Activated naive CD8-positive, alpha-beta T cell treated with anti-CD3 and anti-CD28 coated beads, Interleukin-2, amount 50 U/mL, for 24 hours (primary cell): ENCODE measurements around the gene CDC42BPB.
"Not testable (repeated sequence)": the region's sequence is repeated elsewhere in the genome, so short reads cannot be mapped to it uniquely, and the experiment has no call there.

ENCODE experiments used
- ATAC-seq: fragments of 150-1000 bp; cut with Tn5 transposase; one replicate; pipeline ENCODE4 v1.10.0; 2021
- DNase-seq: peaks from one replicate; pipeline ENCODE4 v3.0.0; 2021
- H3K27ac Mint-ChIP-seq: one replicate; pipeline ENCODE4 v1.8.0; 2021; ENCODE audit warnings: mild to moderate bottlenecking, mixed read lengths
- H3K27me3 Mint-ChIP-seq: one replicate; pipeline ENCODE4 v1.8.0; 2021; ENCODE audit warnings: mixed read lengths
- H3K36me3 Mint-ChIP-seq: one replicate; pipeline ENCODE4 v1.8.0; 2021; ENCODE audit warnings: low read depth, mixed read lengths
- H3K4me1 Mint-ChIP-seq: one replicate; pipeline ENCODE4 v1.8.0; 2021; ENCODE audit warnings: mixed read lengths
- H3K4me3 Mint-ChIP-seq: one replicate; pipeline ENCODE4 v1.8.0; 2021; ENCODE audit warnings: mild to moderate bottlenecking, moderate library complexity, mixed read lengths
- H3K9me3 Mint-ChIP-seq: one replicate; pipeline ENCODE4 v1.8.0; 2021; ENCODE audit warnings: mixed read lengths

The CDC42BPB gene

GRCh38 chr14:103028161-103028767, 29.1 kb downstream of the CDC42BPB start:
- no peak for DNase-seq
- ATAC-seq, result no peak
- no peak overlapping the region for H3K27ac Mint-ChIP-seq
- no peak overlapping the region for H3K4me3 Mint-ChIP-seq
- no peaks in the 10 kb centered on the region for H3K36me3 Mint-ChIP-seq
- H3K9me3 Mint-ChIP-seq, result no peaks in the 10 kb centered on the region
- H3K4me1 Mint-ChIP-seq, result no peaks in the 10 kb centered on the region
- H3K27me3 Mint-ChIP-seq, result peaks cover 2% of the 10 kb centered on the region

GRCh38 chr14:103027451-103027850, 29.9 kb downstream of the CDC42BPB start:
- Mint-ChIP-seq H3K27ac (no peak overlapping the region), H3K4me3 (no peak overlapping the region), H3K4me1 (no peaks in the 10 kb centered on the region), H3K27me3 (peaks cover 2% of the 10 kb centered on the region), H3K36me3 (no peaks in the 10 kb centered on the region), H3K9me3 (no peaks in the 10 kb centered on the region)
- DNase-seq (no peak), ATAC-seq (no peak)

- no peaks in the 10 kb centered on the region for H3K36me3 Mint-ChIP-seq
- H3K4me3 Mint-ChIP-seq, result no peak overlapping the region
- H3K4me1 Mint-ChIP-seq, result no peaks in the 10 kb centered on the region
- ATAC-seq, result no peak
- H3K9me3 Mint-ChIP-seq, result no peaks in the 10 kb centered on the region
- H3K27me3 Mint-ChIP-seq, result peaks cover 2% of the 10 kb centered on the region
- no peak for DNase-seq
- H3K27ac Mint-ChIP-seq, result no peak overlapping the region
Measured at GRCh38 chr14:103026988-103027387, 30.4 kb downstream of the CDC42BPB start.

GRCh38 chr14:103026196-103026595, 31.2 kb downstream of the CDC42BPB start:
- not testable (repeated sequence) for DNase-seq, H3K4me1 Mint-ChIP-seq, H3K9me3 Mint-ChIP-seq, H3K36me3 Mint-ChIP-seq, H3K27me3 Mint-ChIP-seq, H3K4me3 Mint-ChIP-seq, ATAC-seq, H3K27ac Mint-ChIP-seq

- H3K27me3 Mint-ChIP-seq, result peaks cover 7% of the 10 kb centered on the region
- no peaks in the 10 kb centered on the region for H3K4me1 Mint-ChIP-seq
- ATAC-seq, result no peak
- H3K36me3 Mint-ChIP-seq, result no peaks in the 10 kb centered on the region
- H3K4me3 Mint-ChIP-seq, result no peak overlapping the region
- no peak for DNase-seq
- no peak overlapping the region for H3K27ac Mint-ChIP-seq
- H3K9me3 Mint-ChIP-seq, result no peaks in the 10 kb centered on the region
Measured at GRCh38 chr14:103023881-103024473, 33.4 kb downstream of the CDC42BPB start.

- no peaks in the 10 kb centered on the region for H3K4me1 Mint-ChIP-seq
- H3K27me3 Mint-ChIP-seq, result peaks cover 7% of the 10 kb centered on the region
- H3K9me3 Mint-ChIP-seq, result no peaks in the 10 kb centered on the region
- H3K27ac Mint-ChIP-seq, result no peak overlapping the region
- DNase-seq (no peak), ATAC-seq (no peak)
- no peak overlapping the region for H3K4me3 Mint-ChIP-seq
- H3K36me3 Mint-ChIP-seq, result no peaks in the 10 kb centered on the region
Measured at GRCh38 chr14:103022685-103023044, 34.7 kb downstream of the CDC42BPB start.

- peaks cover 7% of the 10 kb centered on the region for H3K27me3 Mint-ChIP-seq
- H3K9me3 Mint-ChIP-seq, result no peaks in the 10 kb centered on the region
- no peaks in the 10 kb centered on the region for H3K4me1 Mint-ChIP-seq
- H3K27ac Mint-ChIP-seq, result peak overlapping the region; percentile 24
- H3K4me3 Mint-ChIP-seq, result no peak overlapping the region
- DNase-seq, result no peak
- ATAC-seq, result no peak
- no peaks in the 10 kb centered on the region for H3K36me3 Mint-ChIP-seq
Measured at GRCh38 chr14:103022002-103022684, 35.2 kb downstream of the CDC42BPB start.

- Mint-ChIP-seq H3K27me3 (peaks cover 7% of the 10 kb centered on the region), H3K9me3 (no peaks in the 10 kb centered on the region), H3K4me3 (no peak overlapping the region), H3K36me3 (no peaks in the 10 kb centered on the region), H3K27ac (peak overlapping the region; percentile 24), H3K4me1 (no peaks in the 10 kb centered on the region)
- DNase-seq (no peak), ATAC-seq (no peak)
Measured at GRCh38 chr14:103021684-103022001, 35.7 kb downstream of the CDC42BPB start.

GRCh38 chr14:103020271-103021170, 36.8 kb downstream of the CDC42BPB start:
- no peak overlapping the region for H3K4me3 Mint-ChIP-seq
- H3K36me3 Mint-ChIP-seq, result no peaks in the 10 kb centered on the region
- peaks cover 7% of the 10 kb centered on the region for H3K27me3 Mint-ChIP-seq
- no peak overlapping the region for H3K27ac Mint-ChIP-seq
- no peaks in the 10 kb centered on the region for H3K9me3 Mint-ChIP-seq
- DNase-seq (no peak), ATAC-seq (no peak)
- H3K4me1 Mint-ChIP-seq, result no peaks in the 10 kb centered on the region

- ATAC-seq, result no peak
- Mint-ChIP-seq H3K4me1 (no peaks in the 10 kb centered on the region), H3K36me3 (no peaks in the 10 kb centered on the region), H3K27me3 (peaks cover 4% of the 10 kb centered on the region), H3K4me3 (no peak overlapping the region), H3K9me3 (no peaks in the 10 kb centered on the region), H3K27ac (no peak overlapping the region)
- no peak for DNase-seq
Measured at GRCh38 chr14:103019826-103020225, 37.5 kb downstream of the CDC42BPB start.

GRCh38 chr14:103019236-103019635, 38.1 kb downstream of the CDC42BPB start:
- no peak for DNase-seq
- H3K4me1 Mint-ChIP-seq, result peaks cover 3% of the 10 kb centered on the region
- H3K27ac Mint-ChIP-seq, result no peak overlapping the region
- H3K4me3 Mint-ChIP-seq, result no peak overlapping the region
- H3K27me3 Mint-ChIP-seq, result peaks cover 4% of the 10 kb centered on the region
- H3K9me3 Mint-ChIP-seq, result no peaks in the 10 kb centered on the region
- H3K36me3 Mint-ChIP-seq, result no peaks in the 10 kb centered on the region
- no peak for ATAC-seq

- Mint-ChIP-seq H3K27ac (no peak overlapping the region), H3K4me1 (peaks cover 3% of the 10 kb centered on the region)
Measured at GRCh38 chr14:103016594-103016993, 40.8 kb downstream of the CDC42BPB start.

GRCh38 chr14:103016071-103016470, 41.3 kb downstream of the CDC42BPB start:
- ATAC-seq (no peak), DNase-seq (no peak)
- no peak overlapping the region for H3K27ac Mint-ChIP-seq
- H3K9me3 Mint-ChIP-seq, result no peaks in the 10 kb centered on the region
- H3K36me3 Mint-ChIP-seq, result no peaks in the 10 kb centered on the region
- peaks cover 3% of the 10 kb centered on the region for H3K4me1 Mint-ChIP-seq
- no peaks in the 10 kb centered on the region for H3K27me3 Mint-ChIP-seq
- H3K4me3 Mint-ChIP-seq, result no peak overlapping the region

More at GRCh38 chr14:103016594-103016993, 40.8 kb downstream of the CDC42BPB start:
- Mint-ChIP-seq H3K4me3 (no peak overlapping the region), H3K36me3 (no peaks in the 10 kb centered on the region), H3K9me3 (no peaks in the 10 kb centered on the region), H3K27me3 (peaks cover 2% of the 10 kb centered on the region)
- no peak for DNase-seq
- ATAC-seq, result no peak

- ATAC-seq, result no peak
- H3K9me3 Mint-ChIP-seq, result no peaks in the 10 kb centered on the region
- DNase-seq, result no peak
- no peak overlapping the region for H3K27ac Mint-ChIP-seq
- H3K27me3 Mint-ChIP-seq, result no peaks in the 10 kb centered on the region
- peaks cover 3% of the 10 kb centered on the region for H3K4me1 Mint-ChIP-seq
- H3K36me3 Mint-ChIP-seq, result no peaks in the 10 kb centered on the region
- no peak overlapping the region for H3K4me3 Mint-ChIP-seq
Measured at GRCh38 chr14:103015426-103015825, 41.9 kb downstream of the CDC42BPB start.
